K562 (cell line): ENCODE data around the gene GHITM. TPM values are rescaled to one million over a fixed set of nuclear protein-coding genes. Genes with fewer than 3 reads are reported as not detected.
"Not testable (repeated sequence)": the region's sequence is repeated elsewhere in the genome, so short reads cannot be mapped to it uniquely, and the experiment has no call there.

Source experiments
- ATAC-seq: fragments of 200-7000 bp; cut with Tn5 transposase; 3 replicates; pipeline ENCODE4 v1.9.1; 2020; ENCODE audit warnings: moderate library complexity
- BruUV-seq: library from RNA; stranded (reverse); fragments of 400-500 nt; replicated peaks from 2 replicates; lab custom pipeline; 2021; lab: Mats Ljungman, UMichigan
- CTCF ChIA-PET: fragments of 300-600 bp; formaldehyde crosslinking; extraction: SDS; loops from one replicate; lab custom pipeline; 2021; ENCODE audit warnings: low intra/inter-chr PET ratio; lab: Yijun Ruan, JAX
- POLR2A ChIA-PET: fragments of 300-600, 350-650 bp; sonication (Branson Sonifier 250); formaldehyde crosslinking; extraction: SDS; loops from one replicate; lab custom pipeline; 2021; ENCODE audit warnings: antibody characterized with exemption, inconsistent platforms; lab: Yijun Ruan, JAX
- DNase-seq, 4 experiments: peaks; one replicate each; pipeline versions ENCODE4 v3.0.0 to v3.0.0-alpha.2; 2011 to 2018; ENCODE audit warnings: low spot score in 3 of 4, mixed read lengths in 3 of 4; ENCODE audit errors: extremely low read depth in 1 of 4
- FAIRE-seq: peaks from 2 replicates; lab custom pipeline; 2011; peaks lifted over from hg19 to GRCh38; lab: Jason Lieb, UNC
- H2AFZ ChIP-seq: 2 replicates; pipeline ENCODE4 v1.6.0; 2011; ENCODE audit warnings: low read depth, low read length, control low read depth, inconsistent platforms
- H3K27ac ChIP-seq: fragments of 200-600 bp; 3 replicates; pipeline ENCODE4 v1.8.0; 2011; ENCODE audit warnings: low read depth, mild to moderate bottlenecking, control low read depth, inconsistent platforms, low read length, moderate library complexity, mixed read lengths; ENCODE audit errors: extremely low read depth
- H3K27me3 ChIP-seq, 2 experiments: fragments of 300-600 bp in 1 of 2; 2 replicates in 1 of 2; 3 replicates in 1 of 2; pipeline versions ENCODE4 v1.6.0 to v1.8.0; 2011; ENCODE audit warnings: inconsistent platforms in 2 of 2, low read length in 2 of 2, mild to moderate bottlenecking in 1 of 2, mixed read lengths in 1 of 2, moderate library complexity in 1 of 2; ENCODE audit not compliant: control insufficient read depth in 2 of 2, insufficient read depth in 2 of 2
- H3K36me3 ChIP-seq: fragments of 300-600 bp; 3 replicates; pipeline ENCODE4 v1.8.0; 2011; ENCODE audit warnings: mild to moderate bottlenecking, low read length, inconsistent platforms; ENCODE audit not compliant: control insufficient read depth, insufficient read depth
- H3K4me1 ChIP-seq, 2 experiments: fragments of 200-600 bp in 1 of 2; replicated peaks in 1 of 2; 2 replicates in 1 of 2; 3 replicates in 1 of 2; pipeline versions ENCODE4 v1.5.1 to v1.8.0; 2011; ENCODE audit warnings: inconsistent platforms in 2 of 2, low read length in 2 of 2, mild to moderate bottlenecking in 1 of 2, mixed read lengths in 1 of 2, moderate library complexity in 1 of 2; ENCODE audit not compliant: control insufficient read depth in 2 of 2, insufficient read depth in 2 of 2
- H3K4me2 ChIP-seq: 2 replicates; pipeline ENCODE4 v1.6.1; 2011; ENCODE audit warnings: low read length, control low read depth, inconsistent platforms, mixed read lengths; ENCODE audit not compliant: insufficient read depth
- H3K4me3 ChIP-seq: fragments of 200-600 bp; sonication (generic), shearing (Covaris generic); 2 replicates; pipeline ENCODE4 v1.5.1; 2016; ENCODE audit warnings: control low read depth, inconsistent platforms
- H3K79me2 ChIP-seq: fragments of 200-600 bp; 3 replicates; pipeline ENCODE4 v1.8.0; 2011; ENCODE audit warnings: low read length, inconsistent platforms; ENCODE audit not compliant: control insufficient read depth, insufficient read depth
- H3K9ac ChIP-seq, 2 experiments: 2 replicates each; pipeline versions ENCODE4 v1.6.0 to v1.6.1; 2011; ENCODE audit warnings: low read depth in 2 of 2, low read length in 2 of 2, control low read depth in 1 of 2, inconsistent platforms in 1 of 2, mild to moderate bottlenecking in 1 of 2, mixed read lengths in 1 of 2; ENCODE audit not compliant: insufficient read depth in 1 of 2
- H3K9me1 ChIP-seq: one replicate; pipeline ENCODE4 v1.6.0; 2011; ENCODE audit warnings: inconsistent platforms, mild to moderate bottlenecking, low read length, moderate library complexity; ENCODE audit not compliant: control insufficient read depth, insufficient read depth
- H3K9me3 ChIP-seq: replicated peaks from 2 replicates; pipeline ENCODE4 v1.5.1; 2011; ENCODE audit warnings: low read depth, low read length, inconsistent platforms; ENCODE audit not compliant: control insufficient read depth, insufficient read depth
- H4K20me1 ChIP-seq: replicated peaks from 2 replicates; pipeline ENCODE4 v1.6.1; 2011; ENCODE audit warnings: low read length, inconsistent platforms, mixed read lengths; ENCODE audit not compliant: control insufficient read depth, insufficient read depth
- CTCF ChIP-seq, 3 experiments: IDR thresholded peaks in 2 of 3; conservative IDR thresholded peaks in 1 of 3; 2 replicates each; pipeline ENCODE4 v1.5.1; 2011 to 2012; ENCODE audit warnings: low read length in 3 of 3, mild to moderate bottlenecking in 3 of 3, control low read depth in 2 of 3, improper control_type of control experiment in 1 of 3, inconsistent platforms in 1 of 3, low read depth in 1 of 3, mixed read lengths in 1 of 3, moderate library complexity in 1 of 3; ENCODE audit not compliant: insufficient read depth in 2 of 3
- CTCFL ChIP-seq: IDR thresholded peaks from 2 replicates; pipeline ENCODE4 v1.6.1; 2011; ENCODE audit warnings: borderline replicate concordance, low read depth, mild to moderate bottlenecking, moderate library complexity, low read length; ENCODE audit not compliant: insufficient read depth, poor library complexity, severe bottlenecking
- RAD21 ChIP-seq, 2 experiments: fragments of 250-450 bp in 1 of 2; fragments of 450-650 bp in 1 of 2; sonication (Bioruptor Pico) in 1 of 2; formaldehyde crosslinking in 1 of 2; IDR thresholded peaks in 1 of 2; conservative IDR thresholded peaks in 1 of 2; 2 replicates each; pipeline versions ENCODE4 v1.4.0 to v1.8.0; 2020 to 2022; ENCODE audit warnings: mild to moderate bottlenecking in 2 of 2, moderate library complexity in 1 of 2
- REST ChIP-seq, 2 experiments: fragments of 450-650 bp; formaldehyde crosslinking in 1 of 2; IDR thresholded peaks; 2 replicates each; pipeline versions ENCODE4 v1.4.0 to v1.6.1; 2014 to 2020; ENCODE audit warnings: mild to moderate bottlenecking in 2 of 2, borderline replicate concordance in 1 of 2, low read depth in 1 of 2
- SMC3 ChIP-seq: conservative IDR thresholded peaks from 2 replicates; pipeline ENCODE4 v1.6.1; 2011; ENCODE audit warnings: low read depth, low read length, improper control_type of control experiment; ENCODE audit not compliant: insufficient read depth
- WGBS: fragments of 100-300 bp; shearing (Covaris generic); methylation state at CpG from one replicate; pipeline ENCODE4 v1.1.6; 2016; ENCODE audit warnings: low coverage, mixed read lengths; ENCODE audit not compliant: insufficient coverage; ENCODE audit errors: missing lambda C conversion rate; 5-methylcytosine and 5-hydroxymethylcytosine counted together
- in situ Hi-C: fragments of 300-500 bp; cut with MboI; formaldehyde crosslinking; loops from 4 replicates; pipeline ENCODE4 v1.15.0; 2018; ENCODE audit warnings: inconsistent platforms, mixed read lengths
- intact Hi-C: fragments of 100-400 bp; cut with micrococcal nuclease; formaldehyde crosslinking; loops from 2 replicates; pipeline ENCODE4 v1.14.2; 2022
- polyA plus RNA-seq, 8 experiments: library from polyadenylated mRNA; depleted of rRNA in 4 of 8; stranded (reverse) in 5 of 8; unstranded in 3 of 8; fragments of >200 nt; fragmentation: Nextera tagmentation in 2 of 8; fragmentation: Illumina TruSeq in 1 of 8; extraction: Ambion mirVana in 2 of 8; extraction: Trizol in 1 of 8; gene quantifications; 2 replicates each; pipeline versions ENCODE4 v1.2.1 to v1.2.3, GENCODE V29; 2011 to 2014; ENCODE audit warnings: inconsistent platforms in 1 of 8, missing spikeins in 1 of 8
- total RNA-seq, 7 experiments: library from RNA; depleted of rRNA in 6 of 7; stranded (reverse); fragments of >200 nt in 6 of 7; fragmentation: Illumina TruSeq in 2 of 7; extraction: Trizol in 2 of 7; gene quantifications; 2 replicates each; pipeline versions ENCODE4 v1.2.1 to v1.2.3, GENCODE V29; 2011 to 2021; ENCODE audit warnings: low replicate concordance in 1 of 7

Gene GHITM
- total and polyA plus RNA-seq, 9 of the 15 experiments (the other 6 are each of a cell fraction or from before 2014, with no cell fraction given): 322 to 1,258 (median 386) TPM

GRCh38 chr10:84125910-84126784 lies 13.2 kb upstream of the GHITM start:
- H3K4me1 ChIP-seq; H2AFZ ChIP-seq; H3K27ac ChIP-seq; in situ Hi-C loops; BruUV-seq; H3K36me3 ChIP-seq; H3K4me3 ChIP-seq; H3K79me2 ChIP-seq; H3K9me3 ChIP-seq; H3K4me2 ChIP-seq; H4K20me1 ChIP-seq; H3K9ac ChIP-seq; H3K9me1 ChIP-seq; H3K27me3 ChIP-seq; TF ChIP-seq REST (CRISPR knock-in tag; IDR thresholded peaks at IDR 0.05; ENCODE audit: low read depth): not testable (repeated sequence)
- ATAC-seq (peak; percentile 86), DNase-seq (peak; percentile 58 to 71 (median 64)), FAIRE-seq (peak; percentile 68)
- ChIA-PET POLR2A (interaction anchor here (0.6 to 2.0 kb wide), 6 partner anchors 11 to 42 kb away, joined by 3 to 6 read pairs (median 3); partner anchors contain the start of gene GHITM), CTCF (interaction anchor here (0.6 to 3.1 kb wide), 3 partner anchors 79 to 131 kb away, joined by 3 to 19 read pairs (median 5); no protein-coding TSS in a partner anchor)
- WGBS: 0% methylated on average over 10 of the region's 10 CpGs
- intact Hi-C loops: loop anchor here (1.0 to 5.0 kb wide), 3 partner anchors 79 to 411 kb away; no protein-coding TSS in a partner anchor
- peak; percentile 70 for TF ChIP-seq SMC3
- TF ChIP-seq RAD21 (CRISPR knock-in tag; conservative IDR thresholded peaks at IDR 0.05 in 1 of 2, IDR thresholded peaks at IDR 0.05 in 1 of 2): peak; percentile 39 to 69
- TF ChIP-seq REST (IDR thresholded peaks at IDR 0.05; ENCODE audit: borderline replicate concordance): peak; percentile 38; the same call in 1 of the 2 replicates
- TF ChIP-seq CTCFL: peak; percentile 70
- peak; percentile 62 to 84 (median 74) for TF ChIP-seq CTCF (IDR thresholded peaks at IDR 0.05 in 2 of 3, conservative IDR thresholded peaks at IDR 0.05 in 1 of 3; ENCODE audit: insufficient read depth in 2 of 3, low read depth in 1 of 3, low read length in 3 of 3)
